Breast epithelium (tissue), 3 donors: ENCODE data around the gene FSTL5.

Experiments used
- CTCF ChIP-seq, 3 donors: fragments of 450-650 bp; IDR thresholded peaks; one replicate each; pipeline ENCODE4 v1.5.1; 2016 to 2017; ENCODE audit warnings: antibody characterized with exemption in 3 of 3, mild to moderate bottlenecking in 3 of 3, moderate library complexity in 3 of 3
- POLR2AphosphoS5 ChIP-seq, 3 donors: sonication (generic); formaldehyde crosslinking; IDR thresholded peaks; one replicate each; pipeline ENCODE4 v1.6.1; 2017; ENCODE audit warnings: antibody characterized with exemption in 3 of 3

- TF ChIP-seq CTCF (IDR thresholded peaks at IDR 0.05) = no peak
- TF ChIP-seq POLR2AphosphoS5 (IDR thresholded peaks at IDR 0.05) = no peak
Measured at GRCh38 chr4:161900110-161900509, 263.7 kb downstream of the FSTL5 start.
